Prostate gland (tissue), 2 donors: ENCODE results near the gene ATP7B. TPM values are rescaled to one million over a fixed set of nuclear protein-coding genes. Genes with fewer than 3 reads are reported as not detected.

ENCODE experiments used
- DNase-seq: peaks from one replicate; pipeline ENCODE4 v3.0.0-alpha.2; 2019; ENCODE audit warnings: low spot score
- H3K27ac ChIP-seq, 2 donors: fragments of 200-600 bp; sonication (generic); 2 replicates each; pipeline ENCODE4 v1.5.1; 2017 to 2019
- H3K27me3 ChIP-seq: fragments of 200-600 bp; sonication (generic); replicated peaks from 2 replicates; pipeline ENCODE4 v1.5.1; 2019; ENCODE audit not compliant: insufficient read depth
- H3K36me3 ChIP-seq, 2 donors: fragments of 200-600 bp; sonication (generic); 1 replicate in 1 of 2; 2 replicates in 1 of 2; pipeline versions ENCODE4 v1.5.1 to v1.8.1; 2017 to 2019
- H3K4me1 ChIP-seq: fragments of 200-600 bp; sonication (generic); replicated peaks from 2 replicates; pipeline ENCODE4 v1.5.1; 2019
- H3K4me3 ChIP-seq, 2 donors: fragments of 200-600 bp; sonication (generic); 2 replicates each; pipeline ENCODE4 v1.5.1; 2017 to 2019
- H3K9me3 ChIP-seq: fragments of 200-600 bp; sonication (generic); 2 replicates; pipeline ENCODE4 v1.5.1; 2017
- POLR2A ChIP-seq: fragments of 450-650 bp; IDR thresholded peaks from one replicate; pipeline ENCODE4 v1.6.1; 2016; ENCODE audit warnings: antibody characterized with exemption, mild to moderate bottlenecking
- POLR2AphosphoS5 ChIP-seq: sonication (generic); formaldehyde crosslinking; IDR thresholded peaks from one replicate; pipeline ENCODE4 v1.6.1; 2017; ENCODE audit warnings: antibody characterized with exemption
- WGBS: methylation state at CpG from one replicate; pipeline ENCODE4 v1.1.5; 2018; 5-methylcytosine and 5-hydroxymethylcytosine counted together
- intact Hi-C: fragments of 100-400 bp; cut with DNase I; formaldehyde crosslinking; loops from one replicate; pipeline ENCODE4 v1.14.2; 2022
- total RNA-seq, 2 donors: library from RNA; depleted of rRNA; stranded (reverse); fragments of >200 nt; gene quantifications; one replicate each; pipeline ENCODE4 v1.1.0, GENCODE V29; 2016
- TF ChIP-seq, protein P1 (sequence below), 4 experiments: fragments of 200-600 bp in 2 of 4; fragments of 450-650 bp in 2 of 4; sonication (generic) in 2 of 4; IDR thresholded peaks; 1 replicate in 3 of 4; 2 replicates in 1 of 4; pipeline ENCODE4 v1.5.1; 2016 to 2019; ENCODE audit warnings: antibody characterized with exemption in 4 of 4, mild to moderate bottlenecking in 2 of 4, moderate library complexity in 2 of 4

Gene ATP7B
- total RNA-seq, 2 donors from 2014 or later: 6.2 to 8.2 TPM

DNA sequence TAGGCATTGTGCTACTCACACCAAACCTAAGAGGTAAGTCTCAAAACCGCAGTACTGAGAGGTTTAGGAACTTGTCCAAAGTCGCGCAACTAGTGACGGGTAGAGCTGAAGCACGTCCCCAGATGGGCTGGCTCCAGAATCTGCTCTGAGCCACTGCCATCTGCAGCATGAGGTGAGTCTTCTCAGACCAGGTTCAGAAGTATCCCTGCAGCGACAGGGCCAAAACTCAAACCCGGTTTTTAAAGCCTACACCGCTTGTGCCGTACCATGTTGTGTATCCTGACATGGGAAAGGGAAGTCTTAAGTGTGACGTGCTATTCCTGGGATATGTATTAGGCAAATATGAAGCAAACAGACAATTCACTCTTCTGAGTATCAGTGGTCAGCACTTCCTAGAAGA, 45.1 kb downstream of the ATP7B start:
- intact Hi-C loops: no loop called here
- TF ChIP-seq, protein P1, sequence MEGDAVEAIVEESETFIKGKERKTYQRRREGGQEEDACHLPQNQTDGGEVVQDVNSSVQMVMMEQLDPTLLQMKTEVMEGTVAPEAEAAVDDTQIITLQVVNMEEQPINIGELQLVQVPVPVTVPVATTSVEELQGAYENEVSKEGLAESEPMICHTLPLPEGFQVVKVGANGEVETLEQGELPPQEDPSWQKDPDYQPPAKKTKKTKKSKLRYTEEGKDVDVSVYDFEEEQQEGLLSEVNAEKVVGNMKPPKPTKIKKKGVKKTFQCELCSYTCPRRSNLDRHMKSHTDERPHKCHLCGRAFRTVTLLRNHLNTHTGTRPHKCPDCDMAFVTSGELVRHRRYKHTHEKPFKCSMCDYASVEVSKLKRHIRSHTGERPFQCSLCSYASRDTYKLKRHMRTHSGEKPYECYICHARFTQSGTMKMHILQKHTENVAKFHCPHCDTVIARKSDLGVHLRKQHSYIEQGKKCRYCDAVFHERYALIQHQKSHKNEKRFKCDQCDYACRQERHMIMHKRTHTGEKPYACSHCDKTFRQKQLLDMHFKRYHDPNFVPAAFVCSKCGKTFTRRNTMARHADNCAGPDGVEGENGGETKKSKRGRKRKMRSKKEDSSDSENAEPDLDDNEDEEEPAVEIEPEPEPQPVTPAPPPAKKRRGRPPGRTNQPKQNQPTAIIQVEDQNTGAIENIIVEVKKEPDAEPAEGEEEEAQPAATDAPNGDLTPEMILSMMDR (IDR thresholded peaks at IDR 0.05): no peak
- TF ChIP-seq POLR2AphosphoS5 (no peak), POLR2A (no peak)
- DNase-seq: no peak

DNA sequence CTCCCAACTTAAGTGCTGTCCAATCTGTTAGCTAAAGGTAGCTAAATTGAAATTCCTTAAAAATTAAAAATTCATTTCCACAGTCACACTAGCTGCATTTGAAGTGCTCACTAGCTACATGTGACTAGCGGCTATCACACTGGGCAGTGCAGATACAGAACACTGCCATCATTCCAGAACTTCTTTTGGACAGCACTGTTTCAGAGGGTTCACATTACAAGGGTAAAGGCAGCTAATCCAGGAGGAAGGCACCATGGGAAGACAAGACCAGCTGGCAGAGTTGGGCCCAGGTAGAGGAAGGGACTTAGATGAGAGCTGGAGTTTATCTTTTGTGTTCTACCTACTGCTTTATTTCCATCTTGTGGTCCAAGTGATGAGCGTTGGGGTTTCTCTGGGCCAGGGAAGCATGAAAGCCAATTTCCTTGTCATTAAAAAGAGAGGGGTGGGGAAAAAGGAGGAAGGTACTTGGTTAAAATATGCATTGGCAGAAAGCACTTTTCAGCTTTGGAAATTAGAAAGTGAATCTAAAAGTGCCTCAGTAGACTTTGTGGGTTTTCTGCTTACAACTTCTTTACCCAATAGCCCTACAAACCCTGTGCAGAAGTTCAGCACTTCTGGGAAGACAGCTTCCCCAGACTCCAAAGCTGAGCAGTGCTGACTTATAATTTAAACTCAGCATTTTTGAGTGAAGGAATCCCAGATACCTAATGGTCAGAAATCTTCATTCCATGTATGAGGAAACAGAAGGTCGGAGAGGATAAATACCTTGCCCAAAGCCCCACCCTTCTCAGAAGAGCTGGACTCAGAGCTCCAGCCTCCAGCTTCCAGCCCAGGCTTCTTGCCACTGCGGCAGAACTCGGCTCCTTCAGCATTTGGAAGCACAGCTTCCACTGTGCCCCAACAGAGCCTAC, 49.5 kb downstream of the ATP7B start:
- intact Hi-C loops: no loop called here
- H3K9me3 ChIP-seq: no peaks in the 10 kb centered on the region
- no peak overlapping the region for H3K27ac ChIP-seq
- WGBS: 92% methylated on average over 5 of the region's 5 CpGs
- no peaks in the 10 kb centered on the region for H3K4me1 ChIP-seq
- H3K27me3 ChIP-seq: no peaks in the 10 kb centered on the region
- DNase-seq: no peak
- TF ChIP-seq, protein P1 (IDR thresholded peaks at IDR 0.05): no peak
- no peak for TF ChIP-seq POLR2AphosphoS5
- no peak for TF ChIP-seq POLR2A
- no peak overlapping the region for H3K4me3 ChIP-seq
- H3K36me3 ChIP-seq: no peaks in the 10 kb centered on the region

More for the DNA sequence above, 45.1 kb downstream of the ATP7B start:
- WGBS: 93% methylated on average over 10 of the region's 10 CpGs
- Histone ChIP-seq H3K9me3 (no peaks in the 10 kb centered on the region), H3K4me1 (no peaks in the 10 kb centered on the region), H3K27ac (no peak overlapping the region), H3K4me3 (no peak overlapping the region), H3K36me3 (no peaks in the 10 kb centered on the region), H3K27me3 (no peaks in the 10 kb centered on the region)

DNA sequence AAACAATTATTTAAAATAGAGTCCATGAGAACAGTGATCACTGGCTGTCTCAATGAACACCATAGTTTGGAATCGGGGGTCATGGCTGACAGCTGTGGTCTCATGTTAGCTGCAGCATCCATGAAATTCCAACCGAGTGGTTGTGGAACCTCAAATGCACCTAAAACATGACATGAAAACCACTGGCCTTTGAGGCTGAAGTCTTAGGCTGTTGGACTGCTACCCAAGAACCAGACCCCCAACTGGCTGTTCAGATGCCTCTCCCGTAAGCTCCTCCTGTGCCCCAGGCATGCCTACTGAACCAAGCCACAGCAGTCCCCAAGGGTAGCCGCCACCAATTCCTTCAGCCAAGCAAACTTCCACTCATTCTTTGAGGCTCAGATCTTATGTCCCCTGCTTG, 50.5 kb downstream of the ATP7B start:
- Histone ChIP-seq H3K9me3 (no peaks in the 10 kb centered on the region), H3K36me3 (no peaks in the 10 kb centered on the region), H3K4me1 (no peaks in the 10 kb centered on the region), H3K27ac (no peak overlapping the region), H3K27me3 (no peaks in the 10 kb centered on the region), H3K4me3 (no peak overlapping the region)
- DNase-seq: no peak
- WGBS: 98% methylated on average over 4 of the region's 4 CpGs
- intact Hi-C loops: no loop called here
- no peak for TF ChIP-seq POLR2AphosphoS5
- TF ChIP-seq POLR2A: no peak
- TF ChIP-seq, protein P1 (IDR thresholded peaks at IDR 0.05): no peak

DNA sequence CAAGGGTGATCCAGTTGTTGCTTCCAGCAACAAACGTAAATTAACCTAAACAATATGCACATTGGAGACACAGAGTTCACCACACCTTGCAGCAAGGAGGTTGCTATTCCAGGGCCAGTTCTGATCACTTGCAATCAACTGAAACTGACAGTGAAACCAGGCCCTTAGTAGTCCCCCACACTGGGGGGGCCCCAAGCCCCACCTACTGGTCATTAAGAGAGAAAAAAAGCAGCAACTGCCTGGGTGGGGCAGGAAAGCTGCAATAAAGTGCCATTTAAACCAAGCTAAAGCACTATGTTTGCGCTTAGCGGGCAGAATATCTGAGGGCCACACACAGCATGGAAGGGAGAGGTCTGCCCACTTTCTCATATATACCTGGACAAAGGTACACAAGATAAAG, 51.5 kb downstream of the ATP7B start:
- H3K4me1 ChIP-seq: no peaks in the 10 kb centered on the region
- no peak for TF ChIP-seq POLR2A
- TF ChIP-seq, protein P1 (IDR thresholded peaks at IDR 0.05): no peak
- no peak for TF ChIP-seq POLR2AphosphoS5
- whole genome bisulfite sequencing: 94% methylated on average over 3 of the region's 3 CpGs
- intact Hi-C loops: no loop called here
- no peaks in the 10 kb centered on the region for H3K9me3 ChIP-seq
- H3K36me3 ChIP-seq: no peaks in the 10 kb centered on the region
- no peak for DNase-seq
- H3K27ac ChIP-seq: no peak overlapping the region
- no peaks in the 10 kb centered on the region for H3K27me3 ChIP-seq
- no peak overlapping the region for H3K4me3 ChIP-seq

DNA sequence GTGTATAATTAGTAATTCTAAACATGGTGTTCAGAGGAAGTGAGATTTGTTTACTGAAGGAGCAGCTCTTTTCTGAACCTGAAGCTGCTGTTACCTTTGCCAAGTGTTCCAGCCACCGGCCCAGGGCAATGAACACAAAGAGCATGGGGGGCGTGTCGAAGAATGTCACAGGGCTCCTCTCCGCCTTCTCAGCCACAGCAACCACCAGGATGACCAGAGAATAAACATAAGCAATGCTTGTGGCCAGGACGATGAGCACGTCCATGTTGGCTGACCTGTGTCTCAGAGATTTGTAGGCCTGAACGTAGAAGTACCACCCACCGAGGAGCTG, 53.1 kb downstream of the ATP7B start:
- Histone ChIP-seq H3K27ac (no peak overlapping the region), H3K4me1 (no peaks in the 10 kb centered on the region), H3K9me3 (no peaks in the 10 kb centered on the region), H3K4me3 (no peak overlapping the region), H3K36me3 (no peaks in the 10 kb centered on the region), H3K27me3 (no peaks in the 10 kb centered on the region)
- no peak for DNase-seq
- 41% methylated on average over 8 of the region's 8 CpGs for WGBS
- intact Hi-C loops: no loop called here
- TF ChIP-seq POLR2AphosphoS5: no peak
- TF ChIP-seq, protein P1 (IDR thresholded peaks at IDR 0.05): no peak
- TF ChIP-seq POLR2A: no peak
